HL-60 (cell line): Measurements from ENCODE around the gene TERF2IP.

ENCODE experiments used
- DNase-seq, 2 experiments: peaks; one replicate each; pipeline ENCODE4 v3.0.0-alpha.2; 2010 to 2020; ENCODE audit warnings: low read depth in 1 of 2, low spot score in 1 of 2
- H3K27ac ChIP-seq: fragments of 250-450 bp; sonication (Bioruptor Pico); replicated peaks from 2 replicates; pipeline ENCODE4 v1.5.1; 2020; ENCODE audit warnings: mild to moderate bottlenecking, moderate library complexity
- H3K27me3 ChIP-seq: fragments of 250-450 bp; sonication (Bioruptor Pico); 2 replicates; pipeline ENCODE4 v1.5.1; 2021; ENCODE audit warnings: mild to moderate bottlenecking, moderate library complexity; ENCODE audit not compliant: insufficient read depth, poor library complexity, severe bottlenecking
- H3K4me3 ChIP-seq: replicated peaks from 2 replicates; pipeline ENCODE4 v1.5.1; 2011; ENCODE audit warnings: mild to moderate bottlenecking, control low read depth, low read length; ENCODE audit not compliant: insufficient read depth
- CTCF ChIP-seq: IDR thresholded peaks from one replicate; pipeline ENCODE4 v1.5.1; 2011; ENCODE audit warnings: low read length, control low read depth, inconsistent platforms; ENCODE audit not compliant: insufficient read depth
- GABPA ChIP-seq: IDR thresholded peaks from 2 replicates; pipeline ENCODE4 v1.6.1; 2012; ENCODE audit warnings: low read depth
- POLR2AphosphoS5 ChIP-seq: IDR thresholded peaks from 2 replicates; pipeline ENCODE4 v1.6.1; 2012; ENCODE audit warnings: low read depth
- REST ChIP-seq: IDR thresholded peaks from 2 replicates; pipeline ENCODE4 v1.6.1; 2012; ENCODE audit warnings: low read depth; ENCODE audit not compliant: insufficient replicate concordance
- SPI1 ChIP-seq: IDR thresholded peaks from 2 replicates; pipeline ENCODE4 v1.6.1; 2012; ENCODE audit warnings: low read depth, mild to moderate bottlenecking, borderline replicate concordance

Gene TERF2IP

GRCh38 chr16:75606507-75606906, 41.1 kb upstream of the TERF2IP start:
- Histone ChIP-seq H3K27me3 (no peaks in the 10 kb centered on the region), H3K27ac (no peak overlapping the region), H3K4me3 (no peak overlapping the region)
- no peak for TF ChIP-seq GABPA
- no peak for TF ChIP-seq POLR2AphosphoS5
- TF ChIP-seq SPI1: no peak
- TF ChIP-seq CTCF: no peak
- no peak for TF ChIP-seq REST
- DNase-seq: no peak

- H3K27ac ChIP-seq: no peak overlapping the region
- H3K27me3 ChIP-seq: no peaks in the 10 kb centered on the region
- no peak overlapping the region for H3K4me3 ChIP-seq
- TF ChIP-seq REST: no peak
- TF ChIP-seq POLR2AphosphoS5: no peak
- TF ChIP-seq CTCF: no peak
- no peak for TF ChIP-seq GABPA
- TF ChIP-seq SPI1: no peak
- no peak for DNase-seq
Measured at GRCh38 chr16:75614066-75614897, 33.3 kb upstream of the TERF2IP start.

- no peak for TF ChIP-seq SPI1
- TF ChIP-seq GABPA: no peak
- no peak for TF ChIP-seq REST
- no peak for TF ChIP-seq CTCF
- no peak for TF ChIP-seq POLR2AphosphoS5
- H3K27ac ChIP-seq: no peak overlapping the region
Measured at GRCh38 chr16:75615619-75616018, 32.0 kb upstream of the TERF2IP start.

More at GRCh38 chr16:75615619-75616018, 32.0 kb upstream of the TERF2IP start:
- DNase-seq: no peak
- Histone ChIP-seq H3K4me3 (no peak overlapping the region), H3K27me3 (no peaks in the 10 kb centered on the region)
